Measurements from ENCODE around the gene NAP1L5. TPM values are rescaled to one million over a fixed set of nuclear protein-coding genes. Genes with fewer than 3 reads are reported as not detected.

The NAP1L5 gene
- total RNA-seq, 1 donor from 2014 or later, result 4.7 TPM

DNA sequence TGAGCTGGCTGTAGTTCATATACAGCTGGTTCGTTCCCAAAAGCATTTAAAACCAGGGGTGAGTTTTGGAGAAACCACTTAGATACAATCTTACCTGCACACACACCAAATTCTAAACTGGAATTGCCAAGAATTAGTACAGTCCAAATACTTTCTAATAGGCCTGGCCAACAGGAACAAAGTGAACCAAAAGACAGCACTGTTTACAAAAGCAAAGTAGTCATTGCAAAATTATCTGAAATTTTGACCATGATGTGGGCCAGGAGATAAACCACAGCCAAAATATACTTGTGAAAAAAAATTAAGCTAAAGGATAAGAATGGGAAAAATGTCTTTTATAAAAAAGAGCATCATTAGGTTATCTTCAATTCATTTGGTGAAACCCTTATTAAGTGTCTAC is 37.9 kb upstream of the NAP1L5 start:
- H3K4me3 Mint-ChIP-seq (ENCODE audit: unreplicated experiment), result no peak overlapping the region
- Histone ChIP-seq H3K27ac (ENCODE audit: low read depth, low read length) (no peak overlapping the region), H4K20me1 (ENCODE audit: insufficient read depth, low read length) (no peaks in the 10 kb centered on the region), H3K79me2 (ENCODE audit: insufficient read depth, low read length) (no peaks in the 10 kb centered on the region), H3K36me3 (ENCODE audit: insufficient read depth, low read length) (no peaks in the 10 kb centered on the region), H3K9me3 (ENCODE audit: insufficient read depth, low read depth, low read length) (no peaks in the 10 kb centered on the region), H3K27me3 (ENCODE audit: insufficient read depth, low read length) (no peaks in the 10 kb centered on the region), H3K4me3 (ENCODE audit: insufficient read depth, low read depth, low read length) (no peak overlapping the region), H2AFZ (ENCODE audit: low read depth, low read length) (no peak overlapping the region), H3K9ac (ENCODE audit: low read length) (no peak overlapping the region), H3K4me1 (ENCODE audit: insufficient read depth, low read length) (no peaks in the 10 kb centered on the region), H3K4me2 (ENCODE audit: low read length) (no peak overlapping the region)
- DNase-seq (ENCODE audit: low read depth) (peak; percentile 59), FAIRE-seq (no peak)
- H3K27ac Mint-ChIP-seq (ENCODE audit: unreplicated experiment), result no peak overlapping the region
- no peaks in the 10 kb centered on the region for H3K27me3 Mint-ChIP-seq (ENCODE audit: low read depth, unreplicated experiment)
- peaks cover 6% of the 10 kb centered on the region for H3K4me1 Mint-ChIP-seq (ENCODE audit: low read depth, unreplicated experiment)
- no peak for TF ChIP-seq EZH2 (IDR thresholded peaks at IDR 0.05; ENCODE audit: insufficient read depth, low read length)
- TF ChIP-seq, protein P1, sequence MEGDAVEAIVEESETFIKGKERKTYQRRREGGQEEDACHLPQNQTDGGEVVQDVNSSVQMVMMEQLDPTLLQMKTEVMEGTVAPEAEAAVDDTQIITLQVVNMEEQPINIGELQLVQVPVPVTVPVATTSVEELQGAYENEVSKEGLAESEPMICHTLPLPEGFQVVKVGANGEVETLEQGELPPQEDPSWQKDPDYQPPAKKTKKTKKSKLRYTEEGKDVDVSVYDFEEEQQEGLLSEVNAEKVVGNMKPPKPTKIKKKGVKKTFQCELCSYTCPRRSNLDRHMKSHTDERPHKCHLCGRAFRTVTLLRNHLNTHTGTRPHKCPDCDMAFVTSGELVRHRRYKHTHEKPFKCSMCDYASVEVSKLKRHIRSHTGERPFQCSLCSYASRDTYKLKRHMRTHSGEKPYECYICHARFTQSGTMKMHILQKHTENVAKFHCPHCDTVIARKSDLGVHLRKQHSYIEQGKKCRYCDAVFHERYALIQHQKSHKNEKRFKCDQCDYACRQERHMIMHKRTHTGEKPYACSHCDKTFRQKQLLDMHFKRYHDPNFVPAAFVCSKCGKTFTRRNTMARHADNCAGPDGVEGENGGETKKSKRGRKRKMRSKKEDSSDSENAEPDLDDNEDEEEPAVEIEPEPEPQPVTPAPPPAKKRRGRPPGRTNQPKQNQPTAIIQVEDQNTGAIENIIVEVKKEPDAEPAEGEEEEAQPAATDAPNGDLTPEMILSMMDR (IDR thresholded peaks at IDR 0.05; ENCODE audit: insufficient read depth, low read depth, low read length), result no peak
- H3K9me3 Mint-ChIP-seq (ENCODE audit: unreplicated experiment), result no peaks in the 10 kb centered on the region
- peaks cover 4% of the 10 kb centered on the region for H3K36me3 Mint-ChIP-seq (ENCODE audit: low read depth, unreplicated experiment)

DNA sequence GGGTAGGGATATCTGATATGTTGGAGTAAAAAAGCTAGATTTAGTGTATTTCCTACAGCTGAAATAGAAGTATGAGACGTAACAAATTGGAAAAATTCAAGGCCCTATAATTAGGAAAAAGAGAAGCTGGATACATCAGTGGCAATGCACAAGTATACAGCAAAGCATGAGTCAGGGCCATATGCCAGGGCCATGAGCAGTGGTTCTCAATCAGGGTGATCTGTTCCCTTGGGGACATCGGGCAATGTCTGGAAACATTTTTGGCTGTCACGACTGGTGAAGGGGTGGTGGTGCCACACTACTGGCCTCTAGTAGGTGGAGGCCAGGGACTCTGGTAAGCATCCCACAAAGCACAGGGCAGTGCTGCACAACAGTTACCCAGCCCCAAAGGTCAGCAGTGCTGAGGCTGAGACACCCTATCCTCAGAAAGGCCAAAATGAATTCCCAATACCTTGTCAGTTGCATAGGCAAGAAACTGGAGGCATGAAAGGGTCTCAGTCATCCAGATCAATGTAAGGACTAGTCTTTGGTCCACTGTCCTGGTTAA is 36.8 kb upstream of the NAP1L5 start:
- H3K36me3 ChIP-seq (ENCODE audit: insufficient read depth, low read length), result no peaks in the 10 kb centered on the region
- Mint-ChIP-seq H3K9me3 (ENCODE audit: unreplicated experiment) (no peaks in the 10 kb centered on the region), H3K27me3 (ENCODE audit: low read depth, unreplicated experiment) (no peaks in the 10 kb centered on the region), H3K4me3 (ENCODE audit: unreplicated experiment) (no peak overlapping the region), H3K36me3 (ENCODE audit: low read depth, unreplicated experiment) (peaks cover 4% of the 10 kb centered on the region), H3K4me1 (ENCODE audit: low read depth, unreplicated experiment) (peaks cover 6% of the 10 kb centered on the region), H3K27ac (ENCODE audit: unreplicated experiment) (no peak overlapping the region)
- H3K79me2 ChIP-seq (ENCODE audit: insufficient read depth, low read length), result no peaks in the 10 kb centered on the region
- DNase-seq (ENCODE audit: low read depth) (no peak), FAIRE-seq (no peak)
- H2AFZ ChIP-seq (ENCODE audit: low read depth, low read length), result no peak overlapping the region
- H3K4me1 ChIP-seq (ENCODE audit: insufficient read depth, low read length), result no peaks in the 10 kb centered on the region
- no peak overlapping the region for H3K27ac ChIP-seq (ENCODE audit: low read depth, low read length)
- no peaks in the 10 kb centered on the region for H4K20me1 ChIP-seq (ENCODE audit: insufficient read depth, low read length)
- TF ChIP-seq, protein P1 (IDR thresholded peaks at IDR 0.05; ENCODE audit: insufficient read depth, low read depth, low read length), result no peak
- no peak for TF ChIP-seq EZH2 (IDR thresholded peaks at IDR 0.05; ENCODE audit: insufficient read depth, low read length)
- no peak overlapping the region for H3K4me2 ChIP-seq (ENCODE audit: low read length)
- no peaks in the 10 kb centered on the region for H3K9me3 ChIP-seq (ENCODE audit: insufficient read depth, low read depth, low read length)
- H3K9ac ChIP-seq (ENCODE audit: low read length), result no peak overlapping the region
- H3K4me3 ChIP-seq (ENCODE audit: insufficient read depth, low read depth, low read length), result no peak overlapping the region
- H3K27me3 ChIP-seq (ENCODE audit: insufficient read depth, low read length), result no peaks in the 10 kb centered on the region

DNA sequence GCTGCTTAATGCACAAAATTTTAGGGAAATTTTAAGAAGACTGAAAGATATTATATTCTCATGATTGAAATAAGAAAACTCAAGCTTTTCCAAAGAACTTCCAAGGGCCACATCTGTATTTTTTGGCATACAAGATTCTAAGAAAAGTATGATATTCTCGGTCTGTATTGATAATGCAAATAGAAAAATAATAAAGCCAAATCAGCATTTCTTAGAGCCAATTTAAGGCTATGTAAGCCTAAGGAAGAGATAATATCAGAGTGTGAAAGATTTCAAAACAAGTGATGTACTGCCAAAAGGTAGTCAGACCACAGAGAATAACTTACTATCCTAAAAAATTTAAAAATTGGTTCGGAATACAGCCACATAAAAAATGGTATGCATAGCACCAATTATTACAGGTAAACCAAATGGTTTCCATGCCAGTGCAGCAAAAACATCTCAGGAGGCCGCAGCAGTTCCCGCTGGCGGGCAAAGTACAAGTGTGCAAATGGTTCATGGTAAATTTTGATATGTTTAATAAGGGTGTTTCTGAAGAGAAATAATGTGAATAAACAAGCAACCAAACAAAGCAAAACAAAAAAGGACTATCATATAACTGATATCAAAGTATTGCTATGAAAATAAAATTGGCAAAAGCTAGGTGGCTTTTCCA is 35.2 kb upstream of the NAP1L5 start:
- no peaks in the 10 kb centered on the region for H3K9me3 Mint-ChIP-seq (ENCODE audit: unreplicated experiment)
- Histone ChIP-seq H3K79me2 (ENCODE audit: insufficient read depth, low read length) (no peaks in the 10 kb centered on the region), H3K9me3 (ENCODE audit: insufficient read depth, low read depth, low read length) (no peaks in the 10 kb centered on the region), H4K20me1 (ENCODE audit: insufficient read depth, low read length) (no peaks in the 10 kb centered on the region), H3K27ac (ENCODE audit: low read depth, low read length) (no peak overlapping the region), H3K27me3 (ENCODE audit: insufficient read depth, low read length) (no peaks in the 10 kb centered on the region), H3K4me2 (ENCODE audit: low read length) (no peak overlapping the region), H3K4me1 (ENCODE audit: insufficient read depth, low read length) (no peaks in the 10 kb centered on the region), H3K4me3 (ENCODE audit: insufficient read depth, low read depth, low read length) (no peak overlapping the region), H3K36me3 (ENCODE audit: insufficient read depth, low read length) (peaks cover 4% of the 10 kb centered on the region), H2AFZ (ENCODE audit: low read depth, low read length) (no peak overlapping the region), H3K9ac (ENCODE audit: low read length) (no peak overlapping the region)
- no peak for FAIRE-seq
- no peak for TF ChIP-seq EZH2 (IDR thresholded peaks at IDR 0.05; ENCODE audit: insufficient read depth, low read length)
- TF ChIP-seq, protein P1 (IDR thresholded peaks at IDR 0.05; ENCODE audit: insufficient read depth, low read depth, low read length), result no peak
- no peaks in the 10 kb centered on the region for H3K27me3 Mint-ChIP-seq (ENCODE audit: low read depth, unreplicated experiment)
- H3K27ac Mint-ChIP-seq (ENCODE audit: unreplicated experiment), result no peak overlapping the region
- no peak overlapping the region for H3K4me3 Mint-ChIP-seq (ENCODE audit: unreplicated experiment)
- peaks cover 7% of the 10 kb centered on the region for H3K36me3 Mint-ChIP-seq (ENCODE audit: low read depth, unreplicated experiment)
- no peak for DNase-seq (ENCODE audit: low read depth)
- H3K4me1 Mint-ChIP-seq (ENCODE audit: low read depth, unreplicated experiment), result peaks cover 6% of the 10 kb centered on the region

All from astrocyte (in vitro differentiated cells and primary cell).